Left renal pelvis (tissue), 4 donors: ENCODE results near the gene OR6V1. TPM values are rescaled to one million over a fixed set of nuclear protein-coding genes. Genes with fewer than 3 reads are reported as not detected.

Experiments used
- polyA plus RNA-seq, 4 donors: library from polyadenylated mRNA; unstranded; fragments of 120-200 nt; gene quantifications; one replicate each; pipeline ENCODE4 v1.2.1, GENCODE V29; 2013; ENCODE audit not compliant: insufficient read length in 4 of 4

OR6V1 gene
- polyA plus RNA-seq, 4 donors = not detected

Other genes with a start within 250 kb of the OR6V1 start
- 10 to 100 TPM; 18.9 to 29.6 (median 20.7) TPM for gene EPHB6, start 197.3 kb upstream of the OR6V1 start, polyA plus RNA-seq
- 10 to 100 TPM in 2 of 4 donors, 1 to 10 TPM in 1, under 1 TPM in 1; 0.31 to 18.5 (median 11.3) TPM for gene TRPV6, start 166.6 kb upstream of the OR6V1 start, polyA plus RNA-seq
- 1 to 10 TPM in 2 of 4 donors, under 1 TPM in 2; 0.05 to 1.8 (median 1.2) TPM for gene TRPV5, start 118.6 kb upstream of the OR6V1 start, polyA plus RNA-seq
- under 1 TPM; 0.21 to 0.99 (median 0.47) TPM for gene LLCFC1, start 112.9 kb upstream of the OR6V1 start, polyA plus RNA-seq
- 1 to 10 TPM; 1.1 to 3.8 (median 3.3) TPM for gene KEL, start 90.0 kb upstream of the OR6V1 start, polyA plus RNA-seq
- not detected for gene OR9A2, start 25.2 kb upstream of the OR6V1 start, polyA plus RNA-seq
- gene PIP, start 79.7 kb downstream of the OR6V1 start, polyA plus RNA-seq = not detected
- not detected for gene TAS2R39, start 131.1 kb downstream of the OR6V1 start, polyA plus RNA-seq
- gene TAS2R40, start 169.7 kb downstream of the OR6V1 start, polyA plus RNA-seq = not detected
- gene GSTK1, start 211.1 kb downstream of the OR6V1 start, polyA plus RNA-seq = 100 to 1,000 TPM in 3 of 4 donors, 10 to 100 TPM in 1; 86.8 to 227 (median 188) TPM
- 10 to 100 TPM in 3 of 4 donors, 1 to 10 TPM in 1; 2.7 to 72.7 (median 52.7) TPM for gene TMEM139, start 232.6 kb downstream of the OR6V1 start, polyA plus RNA-seq
- gene CASP2, start 236.0 kb downstream of the OR6V1 start, polyA plus RNA-seq = 10 to 100 TPM; 38.5 to 60.1 (median 56.2) TPM